GM19035 (cell line): ENCODE measurements around the gene VAV2.
A peak's percentile ranks its signal among the peaks of the same experiment; 100 is the strongest.

Source experiments
- ATAC-seq: cut with Tn5 transposase; IDR thresholded peaks from one replicate; pipeline ENCODE4 v1.9.1; 2021; ENCODE audit not compliant: unreplicated experiment

Gene VAV2

GRCh38 chr9:133955821-133956411 lies 36.2 kb downstream of the VAV2 start:
- no peak for ATAC-seq

GRCh38 chr9:133954862-133955529 lies 37.1 kb downstream of the VAV2 start:
- no peak for ATAC-seq

- ATAC-seq: no peak
These were observed 38.0 kb downstream of the VAV2 start for GRCh38 chr9:133953976-133954709.

GRCh38 chr9:133953621-133953975 lies 38.5 kb downstream of the VAV2 start:
- no peak for ATAC-seq

- ATAC-seq: no peak
These were observed 39.2 kb downstream of the VAV2 start for GRCh38 chr9:133952598-133953550.

DNA sequence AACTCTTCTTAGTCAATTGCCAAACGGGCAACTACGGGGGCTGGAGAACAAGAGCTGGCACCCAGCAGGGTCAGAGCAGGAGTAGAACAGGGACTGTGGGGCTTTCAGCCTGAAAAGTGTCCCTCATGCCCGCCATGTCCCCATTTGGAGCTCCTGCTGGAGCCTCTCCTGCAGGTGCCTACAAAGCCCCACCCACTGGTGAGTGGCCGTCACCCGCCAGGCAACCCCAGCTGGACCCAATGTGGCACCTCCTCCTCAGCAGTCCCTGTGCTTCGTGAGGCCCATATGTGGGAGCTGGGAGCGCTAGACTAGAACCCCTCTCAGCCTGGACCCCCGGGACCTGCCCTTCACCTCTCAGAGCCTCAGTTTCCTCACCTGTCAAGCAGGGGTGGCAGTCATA lies 40.9 kb downstream of the VAV2 start:
- ATAC-seq: no peak

GRCh38 chr9:133950629-133951111 lies 41.5 kb downstream of the VAV2 start:
- ATAC-seq: no peak

DNA sequence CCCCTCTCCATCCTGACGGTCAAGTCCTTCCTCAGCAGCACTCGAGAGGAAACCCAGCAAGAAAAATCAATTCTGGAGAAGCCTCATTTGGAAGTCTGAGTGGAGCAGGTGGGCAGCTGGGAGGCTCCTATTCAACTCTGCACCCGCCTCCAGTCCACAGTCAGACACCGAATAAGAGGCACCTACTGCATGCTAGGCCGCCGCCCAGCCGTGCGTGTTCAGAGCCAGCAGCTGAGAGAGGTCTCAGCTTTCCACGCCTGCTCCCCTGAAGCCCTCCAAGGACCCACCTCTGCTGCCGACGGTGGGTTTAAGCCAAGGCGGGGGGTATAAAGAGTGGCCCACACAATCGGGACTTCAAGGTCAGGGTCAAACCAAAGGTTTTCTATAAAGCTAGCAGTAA lies 41.9 kb downstream of the VAV2 start:
- ATAC-seq: no peak

DNA sequence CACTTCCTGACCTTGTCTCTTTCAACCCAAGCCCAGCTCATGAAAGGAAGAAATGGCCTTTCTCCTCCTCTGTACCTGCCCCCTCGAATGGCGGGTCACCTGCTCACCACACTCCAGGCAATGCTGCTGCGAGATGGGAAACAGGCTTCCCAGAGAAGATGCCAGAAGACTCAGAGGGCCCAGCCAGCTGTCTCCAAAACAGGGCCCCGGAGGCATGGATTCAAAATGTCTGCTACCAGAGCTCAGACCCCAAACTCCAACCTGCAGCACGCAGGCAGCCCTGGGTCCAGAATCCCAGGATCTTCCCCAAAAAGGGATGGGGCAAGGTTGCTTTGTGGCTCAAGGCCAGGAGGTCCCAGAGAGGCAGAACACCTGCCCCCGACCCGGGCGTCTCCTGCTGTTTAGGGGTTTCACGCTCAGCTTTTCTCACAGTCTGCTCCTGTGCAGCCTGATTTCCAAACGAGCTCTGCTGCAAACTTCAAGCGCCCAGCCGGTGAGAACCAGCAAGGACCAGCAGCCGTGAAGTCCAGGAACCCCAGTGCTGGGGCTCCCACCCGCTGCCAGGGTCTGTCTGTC lies 42.5 kb downstream of the VAV2 start:
- ATAC-seq: no peak

GRCh38 chr9:133948561-133949485 lies 43.3 kb downstream of the VAV2 start:
- ATAC-seq: no peak

- no peak for ATAC-seq
These were observed 44.0 kb downstream of the VAV2 start for GRCh38 chr9:133948131-133948530.

DNA sequence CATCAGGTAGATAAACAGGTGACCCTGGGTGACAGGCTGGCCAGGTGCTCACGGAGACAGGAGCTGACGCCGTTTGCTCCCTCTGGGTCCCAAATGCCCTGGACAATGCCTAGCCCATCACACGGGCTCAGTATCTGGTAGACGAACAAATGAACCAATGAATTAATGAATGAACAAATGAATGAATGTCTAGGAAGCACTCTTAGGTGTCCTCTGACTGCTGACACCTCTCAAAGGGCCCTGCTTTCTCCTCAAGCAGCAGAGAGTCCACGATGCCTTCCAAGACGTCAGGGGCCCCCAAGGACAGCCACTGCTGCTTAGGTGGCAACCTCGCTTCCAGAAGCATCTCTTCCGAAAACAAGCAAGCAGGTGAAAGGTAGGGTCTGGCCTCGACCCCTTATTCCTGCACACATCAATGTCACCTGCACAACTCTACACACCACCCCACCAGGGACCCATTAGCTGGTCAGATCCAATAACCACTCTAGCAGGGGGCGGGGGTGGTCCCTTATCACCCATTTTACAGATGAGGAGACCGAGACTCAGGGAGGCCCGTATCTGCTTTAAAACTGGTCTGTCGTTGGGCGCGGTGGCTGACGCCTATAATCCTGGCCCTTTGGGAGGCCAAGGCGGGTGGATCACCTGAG lies 45.2 kb downstream of the VAV2 start:
- ATAC-seq: no peak

- ATAC-seq: peak; percentile 69
These were observed 46.0 kb downstream of the VAV2 start for GRCh38 chr9:133945977-133946753.

- ATAC-seq: peak; percentile 52
These were observed 46.7 kb downstream of the VAV2 start for GRCh38 chr9:133945314-133945975.

DNA sequence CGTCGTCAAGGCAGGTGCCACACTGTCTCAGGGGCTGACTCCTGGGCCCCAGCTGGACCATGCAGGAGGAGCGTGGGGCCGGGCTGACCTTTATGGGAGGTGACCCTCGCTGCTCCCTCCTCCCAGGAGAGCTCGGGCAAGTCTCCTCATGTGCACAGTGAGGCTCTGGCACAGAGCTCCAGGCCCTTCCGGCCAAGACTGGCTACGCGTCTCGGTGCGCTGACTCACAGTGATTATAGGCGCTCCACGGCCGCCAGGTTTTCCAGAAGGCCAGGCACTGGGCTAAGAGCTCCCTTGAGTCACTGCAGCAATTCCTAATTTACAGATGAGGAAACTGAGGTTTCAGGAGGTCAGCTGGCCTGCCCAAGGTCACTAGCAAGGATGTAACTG lies 47.4 kb downstream of the VAV2 start:
- ATAC-seq: no peak

DNA sequence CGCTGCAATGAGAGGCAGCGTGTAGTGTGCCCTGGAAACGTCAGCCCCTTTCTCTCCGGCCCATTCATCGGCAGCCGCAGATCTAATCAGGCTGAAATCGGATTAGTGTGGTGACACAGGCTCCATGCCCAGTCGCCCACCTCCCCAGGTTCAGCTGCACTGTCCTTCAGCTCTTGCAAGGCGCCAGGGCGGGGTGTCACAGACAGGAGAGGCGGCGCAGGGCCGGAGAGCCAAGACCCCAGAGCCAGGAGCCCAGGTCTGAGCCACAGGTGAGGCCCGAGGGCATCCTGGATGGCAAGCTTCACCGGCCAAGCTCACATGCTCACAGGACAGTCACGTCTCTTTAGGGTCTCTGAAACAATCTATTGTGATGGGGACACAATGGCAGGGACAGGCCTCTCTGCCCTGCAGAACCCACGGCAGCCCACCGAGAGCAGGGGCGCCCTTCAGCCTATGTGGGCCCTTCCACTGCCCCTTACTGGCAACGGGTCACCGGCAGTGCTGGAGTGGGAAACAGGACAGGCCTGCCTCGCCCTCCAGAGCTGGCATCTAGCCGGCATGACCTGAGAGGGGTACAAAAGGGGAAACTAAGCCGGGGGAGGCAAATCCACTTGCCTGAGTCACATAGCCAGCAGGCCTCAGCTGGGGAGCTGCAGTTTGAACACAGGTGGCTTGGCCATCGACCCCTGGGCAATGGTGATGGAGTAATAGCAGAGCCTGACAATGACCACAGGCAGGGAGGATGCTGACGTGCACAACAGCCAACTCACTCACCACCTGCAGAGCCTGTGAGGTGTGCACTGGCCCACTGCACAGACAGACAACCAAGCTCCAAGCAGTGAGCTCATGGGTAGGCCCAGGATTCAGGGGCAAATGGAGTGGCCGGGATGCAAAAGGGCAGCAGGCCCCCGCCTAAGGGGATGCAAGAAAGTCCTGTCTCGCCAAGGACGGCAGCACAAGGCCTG lies 48.1 kb downstream of the VAV2 start:
- no peak for ATAC-seq
